GM21381 (cell line): ENCODE results near the gene IFITM2.
A peak's percentile ranks its signal among the peaks of the same experiment; 100 is the strongest.
"Not testable (repeated sequence)": the region's sequence is repeated elsewhere in the genome, so short reads cannot be mapped to it uniquely, and the experiment has no call there.

ENCODE experiments used
- ATAC-seq: cut with Tn5 transposase; IDR thresholded peaks from one replicate; pipeline ENCODE4 v1.9.1; 2021; ENCODE audit warnings: mild to moderate bottlenecking, moderate library complexity; ENCODE audit not compliant: unreplicated experiment

IFITM2 gene

DNA sequence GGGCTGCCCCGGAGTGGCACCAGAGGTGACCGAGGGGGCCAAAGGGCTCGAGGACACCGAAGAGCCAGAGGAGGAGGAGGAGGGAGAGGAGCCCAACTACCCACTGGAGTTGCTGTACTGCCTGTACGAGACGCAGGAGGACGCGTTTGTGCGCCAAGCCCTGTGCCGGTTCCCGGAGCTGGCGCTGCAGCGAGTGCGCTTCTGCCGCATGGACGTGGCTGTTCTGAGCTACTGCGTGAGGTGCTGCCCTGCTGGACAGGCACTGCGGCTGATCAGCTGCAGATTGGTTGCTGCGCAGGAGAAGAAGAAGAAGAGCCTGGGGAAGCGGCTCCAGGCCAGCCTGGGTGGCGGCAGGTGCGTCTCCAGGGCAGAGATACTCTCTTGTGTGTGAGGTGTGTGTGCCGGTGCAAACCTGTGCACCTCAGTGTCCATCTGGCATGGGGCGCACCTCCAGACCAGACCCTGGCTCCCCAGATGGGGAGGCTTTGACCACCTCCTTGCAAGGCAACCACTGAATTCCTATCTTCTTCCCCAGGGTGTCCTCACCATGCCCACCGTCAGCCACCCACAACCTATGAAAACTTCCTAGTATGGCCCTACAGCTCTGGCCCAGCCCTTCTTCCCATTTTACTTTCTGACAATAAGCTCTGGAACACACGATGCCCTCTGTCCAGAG lies 26.0 kb upstream of the IFITM2 start:
- no peak for ATAC-seq

DNA sequence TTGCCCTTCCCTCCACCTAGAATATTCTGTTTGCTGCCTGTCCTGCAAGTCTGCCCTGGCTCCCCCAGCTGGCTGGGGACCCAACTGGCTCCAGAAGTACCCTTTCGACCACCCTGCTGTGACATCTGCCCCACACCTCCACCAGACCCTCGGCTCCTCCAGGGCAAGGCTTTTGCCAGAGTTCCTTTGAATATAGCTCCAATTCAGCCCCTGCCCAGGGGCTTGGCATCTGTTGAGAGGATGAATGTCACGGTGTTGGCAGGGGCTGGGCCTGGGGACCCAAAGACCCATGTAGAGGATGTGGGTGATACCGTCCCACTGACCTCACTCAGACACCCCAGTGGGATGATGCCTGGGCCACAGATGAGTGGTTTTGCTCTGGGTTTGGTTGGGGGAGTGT lies 25.4 kb upstream of the IFITM2 start:
- ATAC-seq, result no peak

DNA sequence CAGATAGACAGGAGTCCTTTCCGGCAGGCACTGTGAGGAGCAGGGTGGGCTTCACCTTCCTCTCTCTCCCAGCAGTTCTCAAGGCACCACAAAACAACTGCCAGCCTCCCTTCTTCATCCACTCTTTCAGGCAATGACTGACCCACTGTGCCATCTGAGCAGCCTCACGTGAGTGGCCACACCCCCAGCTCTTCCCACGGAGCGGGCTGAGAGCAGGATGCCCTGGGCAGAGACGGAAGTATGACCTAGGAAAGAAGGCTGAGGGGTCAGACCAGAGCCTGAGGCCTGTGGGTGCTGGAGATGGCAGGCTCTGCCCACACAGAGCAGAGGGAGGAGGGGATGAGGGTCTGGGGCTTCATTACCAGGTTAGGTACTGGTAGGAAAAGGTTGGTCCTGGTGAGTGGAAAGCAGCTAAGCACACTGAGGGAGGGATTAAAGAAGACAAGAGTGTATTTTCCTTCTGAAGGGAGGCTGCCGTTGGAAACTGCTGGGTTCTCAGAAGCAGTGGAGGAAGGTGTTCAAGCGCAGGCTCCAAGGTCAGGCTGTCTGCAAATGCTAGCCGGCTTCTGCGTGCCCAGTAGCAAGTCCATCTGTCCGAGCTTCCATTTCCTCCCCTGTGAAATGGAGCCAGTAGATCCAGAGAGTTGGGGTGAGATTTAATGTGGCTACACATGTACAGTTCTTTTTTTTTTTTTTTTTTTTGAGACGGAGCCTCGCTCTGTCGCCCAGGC lies 24.8 kb upstream of the IFITM2 start:
- no peak for ATAC-seq

DNA sequence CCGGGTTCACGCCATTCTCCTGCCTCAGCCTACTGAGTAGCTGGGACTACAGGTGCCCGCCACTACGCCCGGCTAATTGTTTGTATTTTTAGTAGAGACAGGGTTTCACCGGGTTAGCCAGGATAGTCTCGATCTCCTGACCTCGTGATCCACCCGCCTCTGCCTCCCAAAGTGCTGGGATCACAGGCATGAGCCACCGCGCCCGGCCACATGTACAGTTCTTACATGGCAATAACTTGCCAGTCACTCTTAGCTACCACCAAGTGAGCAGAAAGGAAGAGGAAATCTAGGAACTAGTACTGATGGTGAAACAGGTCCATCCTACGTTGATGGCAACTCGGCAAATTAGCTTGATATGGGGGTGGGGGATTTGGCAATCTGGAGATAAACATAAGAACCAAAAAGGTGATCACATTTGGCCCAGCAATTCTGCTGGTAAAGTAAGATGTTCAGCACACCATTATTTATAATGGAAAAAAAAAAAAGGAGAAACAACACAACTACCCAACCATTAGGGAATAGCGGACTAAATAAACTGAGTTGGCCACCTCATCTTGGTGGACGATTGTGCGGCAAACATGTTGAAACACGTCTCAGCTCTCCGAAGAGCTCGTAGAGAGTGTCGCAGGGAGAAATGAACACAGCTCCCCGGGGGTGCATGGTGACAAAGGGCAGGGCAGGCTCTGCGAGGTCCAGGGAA lies 24.1 kb upstream of the IFITM2 start:
- no peak for ATAC-seq

DNA sequence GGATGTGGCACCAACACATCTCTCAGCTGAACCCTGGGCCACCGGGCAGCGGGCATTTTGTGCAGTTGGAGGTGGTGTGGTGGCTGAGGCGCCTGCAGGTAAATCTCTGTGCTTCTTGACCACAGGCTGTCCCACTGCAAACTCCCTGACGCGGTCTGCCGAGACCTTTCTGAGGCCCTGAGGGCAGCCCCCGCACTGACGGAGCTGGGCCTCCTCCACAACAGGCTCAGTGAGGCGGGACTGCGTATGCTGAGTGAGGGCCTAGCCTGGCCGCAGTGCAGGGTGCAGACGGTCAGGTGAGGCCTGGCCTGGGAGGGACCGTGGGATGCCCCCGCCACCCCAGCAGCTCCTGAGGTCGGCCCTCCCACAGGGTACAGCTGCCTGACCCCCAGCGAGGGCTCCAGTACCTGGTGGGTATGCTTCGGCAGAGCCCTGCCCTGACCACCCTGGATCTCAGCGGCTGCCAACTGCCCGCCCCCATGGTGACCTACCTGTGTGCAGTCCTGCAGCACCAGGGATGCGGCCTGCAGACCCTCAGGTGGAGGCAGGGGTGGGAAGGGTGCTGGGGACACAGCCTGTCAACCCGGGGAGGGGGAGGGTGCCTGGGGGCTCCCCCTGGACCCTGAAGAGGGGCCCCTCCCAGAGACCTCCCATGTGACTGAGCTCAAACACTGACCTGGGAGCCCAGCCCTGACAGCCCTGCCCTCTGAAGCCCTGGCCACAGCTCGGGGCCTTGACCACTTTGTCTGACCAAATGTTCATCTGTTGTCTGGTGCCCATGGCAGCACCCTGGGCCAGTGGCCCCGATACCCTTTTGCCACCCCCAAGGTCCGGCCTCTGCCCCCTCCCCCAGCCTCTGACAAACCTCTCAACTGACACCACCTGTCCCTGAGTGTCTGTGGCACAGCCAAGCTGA lies 23.3 kb upstream of the IFITM2 start:
- no peak for ATAC-seq

DNA sequence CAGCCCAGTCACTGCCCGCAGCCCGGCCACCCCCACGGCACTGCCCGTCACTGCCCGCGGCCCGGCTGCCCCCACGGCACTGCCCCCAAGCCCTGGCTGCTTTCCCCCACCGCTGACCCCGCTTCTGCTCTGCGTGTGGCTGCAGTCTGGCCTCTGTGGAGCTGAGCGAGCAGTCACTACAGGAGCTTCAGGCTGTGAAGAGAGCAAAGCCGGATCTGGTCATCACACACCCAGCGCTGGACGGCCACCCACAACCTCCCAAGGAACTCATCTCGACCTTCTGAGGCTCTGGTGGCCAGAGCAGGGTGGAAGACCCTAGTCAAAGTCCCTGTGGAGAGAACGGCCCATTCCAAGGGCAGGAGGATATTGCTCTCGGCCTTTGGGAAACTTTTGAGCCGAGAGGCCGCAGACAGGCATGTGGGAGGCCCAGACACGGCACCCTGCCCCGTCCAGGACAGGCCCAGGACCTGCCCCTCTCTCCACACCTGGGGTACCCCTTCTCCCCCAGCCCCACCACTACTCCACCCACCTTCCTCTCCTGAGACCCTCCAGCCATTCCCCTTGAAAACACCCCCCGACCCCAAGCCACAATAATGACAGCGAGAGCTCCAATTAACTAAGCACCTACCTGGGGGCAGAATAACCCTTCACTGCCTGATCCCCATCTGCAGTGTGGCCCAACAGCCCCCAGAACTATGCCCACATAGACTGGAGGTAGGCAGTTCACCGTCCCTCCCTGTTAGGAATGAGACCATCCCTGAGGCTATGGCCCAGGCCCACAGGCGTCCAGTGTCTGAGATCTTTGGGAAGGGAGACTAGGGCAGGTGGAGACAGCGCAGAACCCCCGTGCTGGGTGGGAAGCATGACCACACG lies 22.4 kb upstream of the IFITM2 start:
- no peak for ATAC-seq

DNA sequence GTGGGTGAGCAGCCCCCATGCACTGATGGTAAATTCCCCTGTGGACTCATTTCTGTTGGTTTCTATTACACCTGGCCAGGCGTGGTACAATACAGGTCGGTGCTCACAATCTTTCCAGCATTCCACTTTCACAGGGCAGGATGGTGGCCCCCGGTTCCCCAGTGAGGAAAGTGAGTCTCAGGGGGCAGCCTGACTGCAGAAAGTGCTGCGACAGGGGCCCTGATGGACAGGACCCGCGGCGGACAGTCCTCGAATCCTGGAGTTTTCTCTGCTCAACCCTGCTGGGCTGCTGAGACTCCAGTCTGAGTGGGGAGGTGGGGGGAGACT lies 21.8 kb upstream of the IFITM2 start:
- no peak for ATAC-seq

DNA sequence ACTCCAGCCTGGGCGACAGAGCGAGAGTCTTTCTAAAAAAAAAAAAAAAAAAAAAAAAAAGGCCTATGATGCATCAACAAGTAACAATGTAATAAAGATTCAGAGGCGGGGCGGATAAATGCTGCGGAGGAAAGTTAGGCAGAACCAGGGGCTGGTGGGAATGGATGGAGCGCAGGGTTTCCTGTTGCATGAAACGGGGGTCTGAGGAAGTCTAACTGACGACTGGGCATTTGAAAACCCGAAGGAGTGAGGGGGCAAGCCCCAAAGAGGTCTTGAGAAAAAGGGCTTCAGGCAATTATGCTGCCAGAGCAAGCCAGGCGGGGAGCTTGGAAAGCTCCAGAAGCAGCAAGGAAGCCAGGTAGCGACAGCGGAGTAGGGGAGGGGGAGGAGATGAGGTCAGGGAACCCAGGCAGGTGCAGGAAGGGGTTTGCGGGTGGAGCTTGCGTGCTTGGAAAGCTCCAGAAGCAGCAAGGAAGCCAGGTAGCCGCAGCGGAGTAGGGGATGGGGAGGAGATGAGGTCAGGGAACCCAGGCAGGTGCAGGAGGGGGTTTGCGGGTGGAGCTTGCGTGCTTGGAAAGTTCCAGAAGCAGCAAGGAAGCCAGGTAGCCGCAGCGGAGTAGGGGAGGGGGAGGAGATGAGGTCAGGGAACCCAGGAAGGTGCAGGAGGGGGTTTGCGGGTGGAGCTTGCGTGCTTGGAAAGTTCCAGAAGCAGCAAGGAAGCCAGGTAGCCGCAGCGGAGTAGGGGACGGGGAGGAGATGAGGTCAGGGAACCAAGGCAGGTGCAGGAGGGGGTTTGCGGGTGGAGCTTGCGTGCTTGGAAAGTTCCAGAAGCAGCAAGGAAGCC lies 20.4 kb upstream of the IFITM2 start:
- not testable (repeated sequence) for ATAC-seq

DNA sequence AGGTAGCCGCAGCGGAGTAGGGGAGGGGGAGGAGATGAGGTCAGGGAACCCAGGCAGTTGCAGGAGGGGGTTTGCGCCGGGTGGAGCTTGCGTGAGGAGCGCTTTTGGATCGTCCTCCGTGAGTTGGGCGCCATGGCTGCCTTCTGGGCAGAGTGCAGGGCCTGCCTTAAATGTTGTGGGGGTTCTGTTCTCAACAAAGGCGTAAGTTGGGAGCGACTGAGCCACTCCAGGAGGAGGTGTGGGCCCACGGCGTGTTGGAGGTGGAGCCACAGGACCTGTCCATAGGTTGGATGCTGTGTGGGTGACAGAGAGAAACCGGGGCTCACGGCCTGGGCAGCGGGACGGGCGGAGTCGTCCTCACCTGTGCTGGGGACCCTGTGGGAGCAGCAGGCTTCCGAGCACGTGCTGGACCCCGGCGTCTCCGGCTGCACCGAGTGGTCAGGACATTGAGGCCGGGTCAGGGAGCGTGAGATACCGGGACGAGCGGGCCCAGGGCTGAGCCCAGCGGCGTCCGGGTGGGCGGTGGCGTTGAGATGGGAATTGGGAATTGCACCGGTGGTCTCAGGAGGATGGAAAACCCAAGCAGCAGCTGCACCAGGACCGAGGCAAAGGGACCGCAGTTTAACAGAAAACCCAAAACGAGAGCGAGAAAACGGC lies 19.7 kb upstream of the IFITM2 start:
- ATAC-seq, result no peak

DNA sequence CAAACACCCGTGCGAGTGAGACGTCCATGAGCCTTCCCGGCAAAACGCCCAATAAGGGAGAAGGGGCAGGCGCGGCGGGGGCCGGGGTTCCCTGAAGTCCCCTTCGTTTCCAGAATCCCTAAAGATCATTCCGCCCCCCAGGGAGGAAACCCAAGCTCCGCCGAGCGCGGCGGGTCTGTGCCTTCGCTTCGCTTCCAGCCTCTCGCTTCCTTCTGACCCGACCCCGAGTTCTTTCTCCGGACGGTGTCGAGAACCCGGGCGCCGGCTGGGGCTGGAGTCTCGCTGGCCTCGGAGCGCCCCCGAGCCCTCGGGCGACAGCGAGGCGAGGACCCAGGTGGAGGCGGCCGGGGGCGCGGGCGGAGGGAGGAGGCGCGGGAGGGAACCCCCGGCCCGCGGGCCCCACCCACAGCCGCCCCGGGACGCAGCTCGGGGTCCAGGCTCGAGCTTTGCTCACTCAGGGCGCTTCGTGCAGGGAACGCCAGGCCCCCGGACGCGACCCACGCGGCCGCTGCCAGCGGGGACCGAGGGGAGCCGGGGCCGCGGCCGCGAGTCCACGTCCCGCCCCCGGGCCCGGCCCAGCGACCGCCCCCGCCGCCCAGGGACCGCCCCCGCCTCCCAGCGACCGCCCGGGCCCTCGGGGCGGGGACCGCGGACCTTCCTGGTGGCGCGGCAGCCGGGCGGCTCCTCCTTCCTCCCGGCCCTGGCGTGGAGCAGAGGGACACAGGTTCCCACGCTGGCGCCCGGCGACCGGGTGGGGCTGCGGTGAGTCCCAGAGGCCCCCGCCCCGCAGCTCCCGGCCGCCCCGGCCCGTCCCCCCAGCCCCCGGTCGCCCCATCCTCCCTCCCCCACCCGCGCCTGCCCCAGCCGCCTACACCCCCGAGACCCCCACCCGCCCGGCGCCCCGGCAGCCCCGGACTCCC lies 18.9 kb upstream of the IFITM2 start, which contains the start of gene PGGHG:
PGGHG (plus strand) TSS at position 649 of the 920 bp plus-strand sequence. CDS start 691 bp downstream, outside the sequence.
- peak; percentile 70 for ATAC-seq

DNA sequence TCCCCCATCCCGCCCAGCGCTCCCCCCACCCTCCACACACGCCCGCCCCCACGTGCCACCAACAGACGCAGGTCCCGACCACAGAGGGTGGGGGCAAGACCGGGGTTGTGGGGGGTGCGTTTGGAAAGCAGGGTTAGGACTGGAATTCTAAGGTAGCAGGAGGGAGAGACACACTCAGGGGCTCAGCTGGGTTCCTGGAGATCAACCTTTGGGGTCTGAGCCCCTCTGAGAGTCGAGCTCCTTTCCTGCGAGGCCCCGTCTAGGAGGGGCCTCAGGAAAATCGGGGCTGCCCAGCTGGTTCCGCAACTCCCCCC lies 18.3 kb upstream of the IFITM2 start:
- no peak for ATAC-seq

DNA sequence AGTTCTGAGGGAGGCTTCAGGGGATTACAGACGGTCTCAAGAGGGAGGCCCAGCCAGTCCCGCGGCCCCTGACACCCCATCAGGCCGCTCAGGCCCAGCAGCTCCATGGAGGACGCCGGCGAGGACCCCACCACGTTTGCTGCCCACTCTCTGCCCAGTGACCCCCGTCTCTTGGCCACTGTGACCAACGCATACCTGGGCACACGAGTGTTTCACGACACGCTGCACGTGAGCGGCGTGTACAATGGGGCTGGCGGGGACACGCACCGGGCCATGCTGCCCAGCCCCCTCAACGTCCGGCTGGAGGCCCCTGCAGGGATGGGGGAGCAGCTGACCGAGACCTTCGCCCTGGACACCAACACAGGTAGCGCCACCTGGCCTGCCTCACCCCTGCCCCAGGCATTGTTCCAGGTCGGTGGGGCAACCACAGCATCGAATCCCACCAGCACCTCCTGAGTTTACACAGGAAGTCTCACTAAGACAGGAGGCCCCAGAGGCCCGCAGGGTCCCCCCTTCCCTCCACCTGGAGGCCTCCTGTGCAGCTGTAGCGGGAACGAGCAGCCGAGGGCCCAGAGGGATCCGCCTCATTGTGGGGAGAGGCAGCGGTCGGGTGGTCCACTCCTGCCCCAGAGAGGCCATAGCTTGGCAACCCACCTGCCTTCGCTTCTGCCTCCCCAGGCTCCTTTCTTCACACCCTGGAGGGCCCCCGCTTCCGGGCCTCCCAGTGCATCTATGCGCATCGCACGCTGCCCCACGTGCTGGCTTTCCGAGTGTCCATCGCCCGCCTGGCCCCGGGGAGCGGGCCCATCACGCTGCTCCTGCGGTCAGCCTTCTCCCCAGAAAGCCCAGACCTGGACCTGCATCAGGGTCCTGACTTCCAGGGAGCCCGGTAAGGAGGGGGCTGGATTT lies 17.6 kb upstream of the IFITM2 start:
- ATAC-seq, result no peak

DNA sequence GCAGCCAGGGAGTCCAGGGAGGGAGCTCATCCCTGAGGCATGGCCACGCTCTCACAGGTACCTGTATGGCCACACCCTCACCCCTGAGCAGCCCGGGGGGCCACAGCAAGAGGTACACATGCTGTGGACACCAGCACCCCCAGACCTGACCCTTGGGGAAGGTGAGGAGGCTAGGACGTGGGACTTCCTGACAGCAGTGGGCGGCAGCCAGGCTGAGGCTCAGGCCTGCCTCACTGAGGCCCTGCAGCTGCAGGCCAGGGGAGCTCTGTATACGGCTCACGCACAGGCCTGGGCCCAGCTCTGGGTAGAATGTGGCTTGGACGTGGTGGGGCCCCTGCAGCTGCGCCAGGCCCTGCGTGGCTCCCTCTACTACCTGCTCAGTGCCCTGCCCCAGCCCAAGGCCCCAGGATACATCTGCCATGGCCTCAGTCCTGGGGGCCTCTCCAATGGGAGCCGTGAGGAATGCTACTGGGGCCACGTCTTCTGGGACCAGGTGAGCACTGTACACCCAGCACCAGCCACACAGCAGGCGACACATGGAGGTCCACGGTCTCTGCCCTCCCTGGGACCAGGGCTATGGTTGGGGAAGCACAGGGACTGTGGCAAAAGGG lies 16.9 kb upstream of the IFITM2 start:
- ATAC-seq, result no peak

DNA sequence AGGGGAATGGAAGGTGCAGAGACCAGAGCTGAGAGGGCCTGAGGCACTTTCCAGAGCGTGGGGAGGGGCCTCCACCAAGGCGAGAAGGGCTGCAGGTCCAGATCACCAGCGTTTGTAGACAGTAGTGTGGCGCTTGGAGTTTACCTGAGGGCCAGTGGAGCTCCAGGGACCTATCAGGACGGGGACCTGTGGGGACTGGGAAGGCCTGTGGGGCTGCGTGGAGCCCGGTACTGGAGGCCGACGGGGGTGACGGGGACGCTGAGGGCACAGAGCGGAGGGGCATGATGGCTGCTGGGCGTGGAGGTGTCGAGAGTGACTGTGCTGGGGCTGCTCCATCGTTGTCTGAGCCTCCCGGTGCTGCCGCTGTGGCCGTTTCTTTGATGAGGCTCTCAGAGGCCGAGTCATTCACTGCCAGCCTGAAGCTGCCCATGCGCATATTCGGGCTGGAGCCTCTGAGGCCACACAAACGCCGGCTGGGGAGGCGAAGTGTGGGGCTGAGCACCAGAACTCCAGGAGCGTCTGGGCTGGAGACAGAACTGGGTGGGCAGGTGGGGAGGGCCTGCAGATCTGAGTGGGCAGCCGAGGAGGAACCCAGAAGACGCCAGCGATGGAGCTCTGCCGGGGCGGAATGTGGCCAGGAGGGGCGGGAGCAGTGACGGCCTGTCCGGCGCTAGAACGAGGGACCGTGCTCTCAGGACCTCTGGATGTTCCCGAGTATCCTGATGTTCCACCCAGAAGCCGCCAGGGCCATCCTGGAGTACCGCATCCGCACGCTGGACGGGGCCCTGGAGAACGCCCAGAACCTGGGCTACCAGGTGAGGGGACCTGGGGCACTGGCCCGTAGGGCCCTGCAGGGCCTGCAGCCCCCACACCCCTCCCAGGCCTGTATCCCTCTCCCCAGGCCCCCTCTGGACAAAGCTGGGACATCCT lies 16.1 kb upstream of the IFITM2 start:
- ATAC-seq, result no peak
